HuH-7 (cell line): ENCODE measurements around the gene HSPG2.

Experiments
- DNase-seq: peaks from one replicate; pipeline ENCODE4 v3.0.0; 2011; ENCODE audit warnings: low spot score

Gene HSPG2

GRCh38 chr1:21861602-21862429, 75.3 kb downstream of the HSPG2 start:
- DNase-seq = no peak

DNA sequence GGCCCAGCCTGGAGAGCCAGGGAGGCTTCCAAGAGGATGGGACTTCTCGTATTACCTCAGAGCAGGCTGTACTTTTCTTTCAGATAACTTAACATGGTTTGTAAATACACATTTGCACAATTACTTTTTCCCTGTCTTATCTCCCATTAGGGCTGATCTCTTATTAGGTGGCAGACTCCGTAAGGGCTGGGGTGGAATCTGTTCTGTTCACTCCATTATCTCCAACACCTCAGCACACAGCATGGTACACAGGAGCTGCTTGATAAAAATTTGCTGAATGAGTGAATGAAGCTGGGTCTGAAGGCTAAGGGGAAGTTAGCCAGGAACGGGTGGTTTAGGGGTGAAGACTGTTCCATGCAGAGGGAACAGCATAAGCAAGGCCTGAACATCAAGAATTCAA, 76.1 kb downstream of the HSPG2 start:
- DNase-seq = no peak

- DNase-seq = no peak
Measured at GRCh38 chr1:21859669-21860179, 77.4 kb downstream of the HSPG2 start.

- no peak for DNase-seq
Measured at GRCh38 chr1:21857840-21858670, 79.1 kb downstream of the HSPG2 start.

DNA sequence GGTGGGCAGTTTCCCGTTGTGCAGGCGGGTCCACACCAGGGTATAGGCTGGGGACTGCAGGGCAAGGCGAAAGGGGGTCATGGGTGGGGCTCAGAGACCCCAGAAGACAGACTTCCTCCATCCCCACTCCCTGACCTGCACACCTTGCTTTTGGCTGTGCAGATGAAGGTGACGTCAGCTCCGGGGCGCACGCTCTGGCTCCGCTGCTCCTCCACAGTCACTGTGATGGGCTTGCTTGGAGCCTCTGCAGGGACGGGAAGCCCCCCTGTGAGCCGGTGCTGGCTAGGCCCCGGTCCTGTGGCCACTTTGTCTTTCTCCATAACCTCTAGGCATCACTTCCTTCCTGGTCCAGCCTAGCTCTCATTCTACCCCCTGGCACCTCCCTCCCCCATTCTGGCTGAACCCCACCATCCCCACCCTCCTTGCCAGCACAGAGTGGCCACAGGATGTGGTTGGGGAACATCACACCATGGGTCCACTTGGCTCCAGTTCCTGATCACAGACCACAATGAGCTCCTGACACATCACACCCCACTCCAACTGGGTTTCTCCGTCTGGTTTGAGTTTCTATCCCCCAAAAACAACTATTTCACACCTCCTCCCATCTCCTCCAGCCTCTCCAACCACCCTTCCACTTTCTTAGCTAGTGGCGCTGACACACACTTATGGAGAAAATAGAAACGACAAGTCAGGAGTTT, 79.8 kb downstream of the HSPG2 start:
- DNase-seq = no peak

DNA sequence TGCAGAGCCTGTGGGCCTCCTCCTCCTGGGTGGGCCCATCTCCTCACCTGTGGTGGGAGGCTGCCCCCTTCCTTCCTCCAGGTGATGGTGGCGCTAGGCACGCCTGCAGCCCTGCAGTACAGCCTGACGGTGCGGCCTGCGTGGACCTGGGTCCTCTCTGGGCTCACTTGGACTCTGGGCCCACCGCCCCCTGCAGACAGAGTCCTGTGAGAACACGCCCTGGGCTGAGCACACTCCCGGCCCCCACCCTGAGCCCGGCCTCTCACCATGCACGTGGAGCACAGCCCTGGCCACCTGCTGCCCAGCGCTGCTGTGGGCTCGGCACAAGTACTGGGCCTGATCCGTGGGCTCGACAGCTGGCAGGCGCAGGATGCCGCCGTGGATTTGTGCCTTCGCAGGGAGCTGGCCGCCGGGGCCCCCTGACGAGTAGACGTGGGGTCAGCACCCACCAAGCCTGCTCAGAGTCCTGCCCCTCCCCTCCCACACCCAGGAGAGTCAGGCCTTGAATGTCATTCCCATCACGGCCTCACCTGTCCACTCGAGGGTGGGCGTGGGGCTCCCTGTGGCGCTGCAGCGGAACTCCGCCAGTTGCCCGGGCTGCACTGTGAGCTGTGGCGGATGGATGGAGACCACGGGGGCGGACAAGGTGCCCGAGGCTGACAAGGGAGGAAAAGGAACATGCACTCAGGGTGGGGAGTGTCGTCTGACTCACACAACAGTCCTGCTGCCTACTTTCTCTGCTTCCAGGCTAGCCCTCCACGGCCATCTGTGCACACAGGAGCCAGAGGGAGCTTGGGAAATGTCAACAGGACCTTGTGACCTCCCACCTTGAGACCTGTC, 81.6 kb downstream of the HSPG2 start:
- DNase-seq = no peak

GRCh38 chr1:21854751-21855131, 82.4 kb downstream of the HSPG2 start:
- DNase-seq = no peak

GRCh38 chr1:21854090-21854750, 82.9 kb downstream of the HSPG2 start:
- DNase-seq = no peak

DNA sequence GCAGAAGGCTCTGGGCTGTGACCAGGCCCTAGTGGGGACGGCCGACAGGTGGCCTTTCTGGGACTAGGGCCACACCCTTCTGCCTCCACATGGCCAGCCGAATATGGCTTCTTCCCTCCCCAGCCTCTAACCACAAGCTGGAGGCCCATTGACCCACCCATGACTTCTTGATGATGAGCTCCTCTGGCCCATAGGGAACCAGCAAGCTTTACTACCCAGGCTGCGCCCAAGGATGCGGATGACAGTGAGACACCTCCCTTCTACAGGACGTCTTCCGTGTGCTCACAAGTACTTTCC, 84.0 kb downstream of the HSPG2 start:
- no peak for DNase-seq

GRCh38 chr1:21852282-21853130, 84.6 kb downstream of the HSPG2 start:
- DNase-seq = no peak

GRCh38 chr1:21851430-21852250, 85.5 kb downstream of the HSPG2 start:
- no peak for DNase-seq

- DNase-seq = no peak
Measured at GRCh38 chr1:21849909-21850576, 87.1 kb downstream of the HSPG2 start.

GRCh38 chr1:21848524-21849174, 88.5 kb downstream of the HSPG2 start:
- no peak for DNase-seq

DNA sequence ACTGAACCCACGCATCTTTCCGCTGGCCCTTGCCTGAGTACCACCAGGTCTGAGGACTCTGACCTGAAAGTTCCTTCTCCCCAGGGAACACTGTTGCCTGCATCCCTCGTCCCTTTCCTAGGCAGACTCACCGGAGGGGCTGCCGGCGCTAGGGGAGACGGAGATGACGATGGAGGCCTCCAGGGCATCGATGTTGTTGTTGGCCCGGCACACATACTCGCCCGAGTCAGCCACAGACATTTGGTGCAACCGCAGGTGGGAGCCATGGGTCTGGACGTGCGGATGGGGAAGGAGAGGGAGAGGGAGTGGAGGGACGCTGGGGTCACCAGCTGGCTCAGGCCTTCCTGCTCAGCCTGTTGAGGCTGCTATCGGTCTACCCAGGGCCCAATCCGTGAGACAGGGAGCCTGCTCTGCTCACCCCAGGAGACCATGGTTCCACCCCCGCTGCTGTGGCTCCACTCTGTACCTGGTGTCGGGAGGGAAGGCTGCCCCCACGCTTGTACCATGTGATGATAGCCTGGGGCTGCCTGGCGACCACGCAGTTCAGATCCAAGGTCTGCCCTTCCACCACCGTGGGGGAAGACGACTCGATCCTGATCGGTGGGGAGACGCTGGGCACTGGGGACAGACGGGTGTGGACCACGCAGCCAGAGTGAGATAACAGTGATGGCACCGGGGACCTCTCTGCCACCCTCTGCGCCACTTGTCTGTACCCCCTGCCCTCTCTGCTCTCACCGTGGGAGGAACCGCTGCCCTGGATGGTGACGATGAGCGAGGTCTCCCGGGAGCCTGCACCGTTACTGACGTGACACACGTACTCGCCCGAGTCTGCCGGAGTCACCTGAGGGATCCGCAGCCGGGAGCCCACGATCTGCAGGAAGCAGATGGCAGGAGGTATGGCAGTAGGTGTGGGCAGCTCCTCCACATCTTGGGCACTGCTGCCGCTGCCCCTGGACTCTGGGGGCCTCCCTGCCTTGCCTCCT, 89.6 kb downstream of the HSPG2 start:
- no peak for DNase-seq

GRCh38 chr1:21845646-21846641, 91.2 kb downstream of the HSPG2 start:
- no peak for DNase-seq

- no peak for DNase-seq
Measured at GRCh38 chr1:21843996-21844395, 93.1 kb downstream of the HSPG2 start.
